ENCODE measurements around the gene STRA8.

DNA sequence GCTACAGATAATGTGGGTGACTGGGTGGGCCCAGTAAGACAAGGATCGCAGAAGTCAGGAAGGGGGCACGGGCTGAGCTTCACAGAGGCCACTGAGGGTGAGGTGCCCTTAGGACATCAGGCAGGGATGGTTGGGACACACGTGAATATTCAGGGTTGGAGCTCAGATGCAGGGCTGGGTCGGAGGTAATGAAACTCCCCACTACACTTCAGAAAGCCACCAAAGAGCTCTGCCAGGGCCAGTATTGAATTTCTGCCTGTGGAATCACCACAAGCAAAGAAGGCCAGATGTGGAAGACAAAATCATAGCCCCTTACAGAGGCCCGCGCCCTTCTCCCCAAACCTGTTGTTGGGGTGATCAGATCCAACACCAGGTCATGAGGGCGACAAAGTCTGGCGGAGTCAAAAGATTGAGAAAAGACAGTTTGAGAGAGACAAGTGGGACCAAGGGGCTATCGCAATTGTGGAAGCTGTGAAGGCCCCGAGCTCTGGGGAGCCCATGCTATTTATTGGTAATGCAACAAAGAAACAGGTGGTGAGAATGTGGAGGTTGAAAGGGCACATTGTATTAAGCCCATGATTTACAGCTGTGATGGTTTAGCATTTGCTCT is 42.4 kb downstream of the STRA8 start:
- TF ChIP-seq, protein P1, sequence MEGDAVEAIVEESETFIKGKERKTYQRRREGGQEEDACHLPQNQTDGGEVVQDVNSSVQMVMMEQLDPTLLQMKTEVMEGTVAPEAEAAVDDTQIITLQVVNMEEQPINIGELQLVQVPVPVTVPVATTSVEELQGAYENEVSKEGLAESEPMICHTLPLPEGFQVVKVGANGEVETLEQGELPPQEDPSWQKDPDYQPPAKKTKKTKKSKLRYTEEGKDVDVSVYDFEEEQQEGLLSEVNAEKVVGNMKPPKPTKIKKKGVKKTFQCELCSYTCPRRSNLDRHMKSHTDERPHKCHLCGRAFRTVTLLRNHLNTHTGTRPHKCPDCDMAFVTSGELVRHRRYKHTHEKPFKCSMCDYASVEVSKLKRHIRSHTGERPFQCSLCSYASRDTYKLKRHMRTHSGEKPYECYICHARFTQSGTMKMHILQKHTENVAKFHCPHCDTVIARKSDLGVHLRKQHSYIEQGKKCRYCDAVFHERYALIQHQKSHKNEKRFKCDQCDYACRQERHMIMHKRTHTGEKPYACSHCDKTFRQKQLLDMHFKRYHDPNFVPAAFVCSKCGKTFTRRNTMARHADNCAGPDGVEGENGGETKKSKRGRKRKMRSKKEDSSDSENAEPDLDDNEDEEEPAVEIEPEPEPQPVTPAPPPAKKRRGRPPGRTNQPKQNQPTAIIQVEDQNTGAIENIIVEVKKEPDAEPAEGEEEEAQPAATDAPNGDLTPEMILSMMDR (IDR thresholded peaks at IDR 0.05; ENCODE audit: low read length), result no peak
- no peak for TF ChIP-seq EZH2 (IDR thresholded peaks at IDR 0.05; ENCODE audit: borderline replicate concordance, low read length)

Measured in OCI-LY1 (cell line).